Measurements from ENCODE around the gene SBSN. TPM values are rescaled to one million over a fixed set of nuclear protein-coding genes. Genes with fewer than 3 reads are reported as not detected.

SBSN gene
- total and polyA plus RNA-seq, 4 donors, result not detected

DNA sequence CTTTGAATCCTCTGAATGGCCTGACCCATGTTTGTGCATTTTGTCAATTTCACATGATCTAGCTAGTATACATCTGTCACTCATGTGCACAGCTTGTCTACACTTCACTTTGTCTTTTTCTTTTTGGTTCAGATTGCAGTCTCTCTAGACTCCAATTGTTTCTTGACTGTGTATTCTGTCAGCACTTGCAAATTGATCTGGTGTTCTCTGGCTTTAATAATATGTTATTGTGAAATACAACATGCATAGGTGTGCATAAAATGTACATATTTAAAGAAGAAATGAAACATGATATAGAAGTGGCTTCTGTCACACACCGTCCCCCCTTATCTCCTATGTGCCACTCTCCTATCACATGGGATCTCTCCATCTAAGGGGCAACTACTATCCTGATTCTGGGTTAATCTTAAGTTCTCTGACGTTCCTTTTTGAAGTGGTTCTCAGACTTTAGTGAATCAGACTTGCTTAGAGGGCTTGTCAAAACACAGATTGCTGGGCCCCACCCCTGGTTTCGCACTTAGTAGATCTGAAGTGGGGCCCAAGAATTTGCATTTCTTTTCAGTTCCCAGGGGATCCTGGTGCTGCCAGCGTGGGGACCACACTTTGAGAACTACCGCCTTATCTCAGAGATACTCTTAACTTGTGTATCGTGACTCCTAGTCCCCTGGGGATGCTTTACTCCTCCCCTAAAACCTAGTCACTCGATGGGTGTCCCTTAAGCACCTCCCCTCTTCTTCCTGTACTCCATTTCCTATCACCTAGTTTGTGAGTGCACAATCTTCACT lies 43.7 kb downstream of the SBSN start:
- no peak overlapping the region for H3K27ac ChIP-seq (ENCODE audit: low read depth in 1 of 2, low read length in 2 of 2)
- WGBS, result 82% methylated on average over 7 of the region's 7 CpGs
- H3K36me3 ChIP-seq (ENCODE audit: control insufficient read depth in 4 of 4, insufficient read depth in 3 of 4, low read depth in 1 of 4, low read length in 3 of 4), result peaks cover 0 to 1% (median 0%) of the 10 kb centered on the region in 4 donors
- peaks cover 0 to 15% (median 7%) of the 10 kb centered on the region in 4 donors for H3K4me1 ChIP-seq (ENCODE audit: control insufficient read depth in 4 of 4, insufficient read depth in 4 of 4, low read length in 3 of 4)
- DNase-seq (ENCODE audit: low spot score), result no peak
- H3K27me3 ChIP-seq (ENCODE audit: control insufficient read depth in 4 of 4, insufficient read depth in 4 of 4, low read length in 3 of 4), result no peaks in the 10 kb centered on the region
- H3K9ac ChIP-seq (ENCODE audit: low read depth in 1 of 2, low read length in 2 of 2), result no peak overlapping the region
- no peaks in the 10 kb centered on the region for H3K9me3 ChIP-seq (ENCODE audit: control insufficient read depth in 4 of 4, low read length in 3 of 4)
- TF ChIP-seq SP1 (IDR thresholded peaks at IDR 0.05) (no peak), HNF4G (IDR thresholded peaks at IDR 0.05) (no peak), GABPA (IDR thresholded peaks at IDR 0.05 in 1 of 2, conservative IDR thresholded peaks at IDR 0.05 in 1 of 2) (no peak), HNF4A (conservative IDR thresholded peaks at IDR 0.05) (no peak), RXRA (IDR thresholded peaks at IDR 0.05) (no peak), FOXA1 (IDR thresholded peaks at IDR 0.05) (no peak), FOXA2 (IDR thresholded peaks at IDR 0.05) (no peak), TAF1 (conservative IDR thresholded peaks at IDR 0.05) (no peak), EGR1 (IDR thresholded peaks at IDR 0.05; ENCODE audit: low read depth in 2 of 2) (no peak), NR2F2 (IDR thresholded peaks at IDR 0.05) (no peak), YY1 (IDR thresholded peaks at IDR 0.05) (no peak), RAD21 (IDR thresholded peaks at IDR 0.05) (no peak), JUND (IDR thresholded peaks at IDR 0.05) (no peak)
- TF ChIP-seq, protein P1, sequence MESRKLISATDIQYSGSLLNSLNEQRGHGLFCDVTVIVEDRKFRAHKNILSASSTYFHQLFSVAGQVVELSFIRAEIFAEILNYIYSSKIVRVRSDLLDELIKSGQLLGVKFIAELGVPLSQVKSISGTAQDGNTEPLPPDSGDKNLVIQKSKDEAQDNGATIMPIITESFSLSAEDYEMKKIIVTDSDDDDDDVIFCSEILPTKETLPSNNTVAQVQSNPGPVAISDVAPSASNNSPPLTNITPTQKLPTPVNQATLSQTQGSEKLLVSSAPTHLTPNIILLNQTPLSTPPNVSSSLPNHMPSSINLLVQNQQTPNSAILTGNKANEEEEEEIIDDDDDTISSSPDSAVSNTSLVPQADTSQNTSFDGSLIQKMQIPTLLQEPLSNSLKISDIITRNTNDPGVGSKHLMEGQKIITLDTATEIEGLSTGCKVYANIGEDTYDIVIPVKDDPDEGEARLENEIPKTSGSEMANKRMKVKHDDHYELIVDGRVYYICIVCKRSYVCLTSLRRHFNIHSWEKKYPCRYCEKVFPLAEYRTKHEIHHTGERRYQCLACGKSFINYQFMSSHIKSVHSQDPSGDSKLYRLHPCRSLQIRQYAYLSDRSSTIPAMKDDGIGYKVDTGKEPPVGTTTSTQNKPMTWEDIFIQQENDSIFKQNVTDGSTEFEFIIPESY (IDR thresholded peaks at IDR 0.05), result no peak
- TF ChIP-seq, protein P2, sequence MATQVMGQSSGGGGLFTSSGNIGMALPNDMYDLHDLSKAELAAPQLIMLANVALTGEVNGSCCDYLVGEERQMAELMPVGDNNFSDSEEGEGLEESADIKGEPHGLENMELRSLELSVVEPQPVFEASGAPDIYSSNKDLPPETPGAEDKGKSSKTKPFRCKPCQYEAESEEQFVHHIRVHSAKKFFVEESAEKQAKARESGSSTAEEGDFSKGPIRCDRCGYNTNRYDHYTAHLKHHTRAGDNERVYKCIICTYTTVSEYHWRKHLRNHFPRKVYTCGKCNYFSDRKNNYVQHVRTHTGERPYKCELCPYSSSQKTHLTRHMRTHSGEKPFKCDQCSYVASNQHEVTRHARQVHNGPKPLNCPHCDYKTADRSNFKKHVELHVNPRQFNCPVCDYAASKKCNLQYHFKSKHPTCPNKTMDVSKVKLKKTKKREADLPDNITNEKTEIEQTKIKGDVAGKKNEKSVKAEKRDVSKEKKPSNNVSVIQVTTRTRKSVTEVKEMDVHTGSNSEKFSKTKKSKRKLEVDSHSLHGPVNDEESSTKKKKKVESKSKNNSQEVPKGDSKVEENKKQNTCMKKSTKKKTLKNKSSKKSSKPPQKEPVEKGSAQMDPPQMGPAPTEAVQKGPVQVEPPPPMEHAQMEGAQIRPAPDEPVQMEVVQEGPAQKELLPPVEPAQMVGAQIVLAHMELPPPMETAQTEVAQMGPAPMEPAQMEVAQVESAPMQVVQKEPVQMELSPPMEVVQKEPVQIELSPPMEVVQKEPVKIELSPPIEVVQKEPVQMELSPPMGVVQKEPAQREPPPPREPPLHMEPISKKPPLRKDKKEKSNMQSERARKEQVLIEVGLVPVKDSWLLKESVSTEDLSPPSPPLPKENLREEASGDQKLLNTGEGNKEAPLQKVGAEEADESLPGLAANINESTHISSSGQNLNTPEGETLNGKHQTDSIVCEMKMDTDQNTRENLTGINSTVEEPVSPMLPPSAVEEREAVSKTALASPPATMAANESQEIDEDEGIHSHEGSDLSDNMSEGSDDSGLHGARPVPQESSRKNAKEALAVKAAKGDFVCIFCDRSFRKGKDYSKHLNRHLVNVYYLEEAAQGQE (IDR thresholded peaks at IDR 0.05), result no peak
- TF ChIP-seq, protein P3, sequence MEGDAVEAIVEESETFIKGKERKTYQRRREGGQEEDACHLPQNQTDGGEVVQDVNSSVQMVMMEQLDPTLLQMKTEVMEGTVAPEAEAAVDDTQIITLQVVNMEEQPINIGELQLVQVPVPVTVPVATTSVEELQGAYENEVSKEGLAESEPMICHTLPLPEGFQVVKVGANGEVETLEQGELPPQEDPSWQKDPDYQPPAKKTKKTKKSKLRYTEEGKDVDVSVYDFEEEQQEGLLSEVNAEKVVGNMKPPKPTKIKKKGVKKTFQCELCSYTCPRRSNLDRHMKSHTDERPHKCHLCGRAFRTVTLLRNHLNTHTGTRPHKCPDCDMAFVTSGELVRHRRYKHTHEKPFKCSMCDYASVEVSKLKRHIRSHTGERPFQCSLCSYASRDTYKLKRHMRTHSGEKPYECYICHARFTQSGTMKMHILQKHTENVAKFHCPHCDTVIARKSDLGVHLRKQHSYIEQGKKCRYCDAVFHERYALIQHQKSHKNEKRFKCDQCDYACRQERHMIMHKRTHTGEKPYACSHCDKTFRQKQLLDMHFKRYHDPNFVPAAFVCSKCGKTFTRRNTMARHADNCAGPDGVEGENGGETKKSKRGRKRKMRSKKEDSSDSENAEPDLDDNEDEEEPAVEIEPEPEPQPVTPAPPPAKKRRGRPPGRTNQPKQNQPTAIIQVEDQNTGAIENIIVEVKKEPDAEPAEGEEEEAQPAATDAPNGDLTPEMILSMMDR (IDR thresholded peaks at IDR 0.05; ENCODE audit: low read depth, low read length, missing input control), result no peak
- TF ChIP-seq, protein P4, sequence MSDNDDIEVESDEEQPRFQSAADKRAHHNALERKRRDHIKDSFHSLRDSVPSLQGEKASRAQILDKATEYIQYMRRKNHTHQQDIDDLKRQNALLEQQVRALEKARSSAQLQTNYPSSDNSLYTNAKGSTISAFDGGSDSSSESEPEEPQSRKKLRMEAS (IDR thresholded peaks at IDR 0.05), result no peak
- TF ChIP-seq, protein P5, sequence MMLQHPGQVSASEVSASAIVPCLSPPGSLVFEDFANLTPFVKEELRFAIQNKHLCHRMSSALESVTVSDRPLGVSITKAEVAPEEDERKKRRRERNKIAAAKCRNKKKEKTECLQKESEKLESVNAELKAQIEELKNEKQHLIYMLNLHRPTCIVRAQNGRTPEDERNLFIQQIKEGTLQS (IDR thresholded peaks at IDR 0.05), result no peak
- no peak overlapping the region for H3K4me3 ChIP-seq (ENCODE audit: low read depth in 1 of 3, low read length in 3 of 3)
